Esophagus muscularis mucosa (tissue), 3 donors: ENCODE data around the gene IRX4.

Source experiments
- EP300 ChIP-seq: sonication (generic); formaldehyde crosslinking; IDR thresholded peaks from one replicate; pipeline ENCODE4 v1.6.1; 2017; ENCODE audit warnings: antibody characterized with exemption
- POLR2A ChIP-seq: fragments of 450-650 bp; IDR thresholded peaks from one replicate; pipeline ENCODE4 v1.6.1; 2017; ENCODE audit warnings: antibody characterized with exemption, moderate library complexity, mild to moderate bottlenecking, low read depth
- POLR2AphosphoS5 ChIP-seq, 2 donors: sonication (generic); formaldehyde crosslinking; IDR thresholded peaks; one replicate each; pipeline ENCODE4 v1.6.1; 2017; ENCODE audit warnings: antibody characterized with exemption in 2 of 2

- TF ChIP-seq POLR2A = no peak
- TF ChIP-seq POLR2AphosphoS5 (IDR thresholded peaks at IDR 0.05) = no peak
- TF ChIP-seq EP300 = no peak
These were observed 6.7 kb downstream of the IRX4 start for GRCh38 chr5:1875843-1876659.
